SH-SY5Y (cell line): Measurements from ENCODE around the gene RBFOX2.

Experiments
- GATA2 ChIP-seq: IDR thresholded peaks from 2 replicates; pipeline ENCODE4 v1.6.1; 2011; ENCODE audit warnings: mild to moderate bottlenecking, low read depth, low read length
- GATA3 ChIP-seq: IDR thresholded peaks from 2 replicates; pipeline ENCODE4 v1.6.1; 2011; ENCODE audit warnings: low read depth, mild to moderate bottlenecking, low read length, moderate library complexity

DNA sequence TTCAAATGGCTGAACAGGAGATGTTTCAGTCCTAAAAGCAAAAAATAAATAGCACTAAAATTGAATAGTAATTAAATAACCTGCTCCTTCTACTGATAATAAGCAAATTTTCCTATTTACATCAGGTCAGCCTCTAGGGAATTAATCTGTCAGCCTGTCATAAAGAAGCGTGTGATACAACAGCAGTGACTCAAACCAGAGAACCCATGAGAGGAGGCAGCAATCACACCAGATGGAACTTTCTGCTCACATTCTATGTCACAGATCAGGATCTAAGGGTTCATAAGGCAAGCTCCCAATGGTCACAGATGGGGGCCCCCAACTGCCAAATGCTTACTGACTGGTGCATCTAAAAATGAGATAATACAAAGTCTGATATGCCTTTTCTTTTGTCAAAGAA lies 41.1 kb downstream of the RBFOX2 start:
- no peak for TF ChIP-seq GATA2
- TF ChIP-seq GATA3: no peak
